Thymus (tissue), 11 donors: ENCODE measurements around the gene OTUD3. TPM values are rescaled to one million over a fixed set of nuclear protein-coding genes. Genes with fewer than 3 reads are reported as not detected.
"Not testable (repeated sequence)": the region's sequence is repeated elsewhere in the genome, so short reads cannot be mapped to it uniquely, and the experiment has no call there.

Experiments
- DNase-seq, 9 donors: peaks; one replicate each; pipeline ENCODE4 v3.0.0-alpha.2; 2013; ENCODE audit warnings: low spot score in 9 of 9, low read depth in 6 of 9, missing footprints in 1 of 9
- H3K27ac ChIP-seq, 2 donors: one replicate each; pipeline ENCODE4 v1.5.1; 2013; ENCODE audit warnings: control low read depth in 1 of 2, low read depth in 1 of 2, low read length in 1 of 2, mild to moderate bottlenecking in 1 of 2, moderate library complexity in 1 of 2
- H3K27me3 ChIP-seq, 2 donors: one replicate each; pipeline ENCODE4 v1.5.1; 2013; ENCODE audit warnings: low read length in 1 of 2; ENCODE audit not compliant: control insufficient read depth in 2 of 2, insufficient read depth in 1 of 2
- H3K36me3 ChIP-seq, 2 donors: one replicate each; pipeline ENCODE4 v1.5.1; 2013; ENCODE audit warnings: low read length in 1 of 2, mild to moderate bottlenecking in 1 of 2, moderate library complexity in 1 of 2; ENCODE audit not compliant: control insufficient read depth in 2 of 2, insufficient read depth in 2 of 2
- H3K4me1 ChIP-seq, 2 donors: one replicate each; pipeline ENCODE4 v1.5.1; 2013; ENCODE audit warnings: low read length in 2 of 2; ENCODE audit not compliant: control insufficient read depth in 2 of 2, insufficient read depth in 2 of 2
- H3K4me3 ChIP-seq, 2 donors: one replicate each; pipeline ENCODE4 v1.5.1; 2013; ENCODE audit warnings: low read length in 2 of 2, control low read depth in 1 of 2, mild to moderate bottlenecking in 1 of 2
- H3K9me3 ChIP-seq, 2 donors: one replicate each; pipeline ENCODE4 v1.5.1; 2013; ENCODE audit warnings: low read length in 1 of 2, mild to moderate bottlenecking in 1 of 2; ENCODE audit not compliant: control insufficient read depth in 2 of 2, insufficient read depth in 1 of 2
- WGBS: extraction: QIAGEN DNeasy Blood & Tissue Kit; methylation state at CpG from one replicate; pipeline ENCODE4 v1.1.7; 2013; 5-methylcytosine and 5-hydroxymethylcytosine counted together
- polyA plus RNA-seq: library from polyadenylated mRNA; stranded (reverse); fragments of 200-250 nt; gene quantifications from one replicate; pipeline ENCODE4 v1.2.3, GENCODE V29; 2013
- total RNA-seq: library from RNA; stranded (reverse); fragments of 120-200 nt; gene quantifications from one replicate; pipeline ENCODE4 v1.2.4, GENCODE V29; 2013
- donor health status: healthy.

The OTUD3 gene
- total and polyA plus RNA-seq, 2 donors, result 3.6 to 3.7 TPM

DNA sequence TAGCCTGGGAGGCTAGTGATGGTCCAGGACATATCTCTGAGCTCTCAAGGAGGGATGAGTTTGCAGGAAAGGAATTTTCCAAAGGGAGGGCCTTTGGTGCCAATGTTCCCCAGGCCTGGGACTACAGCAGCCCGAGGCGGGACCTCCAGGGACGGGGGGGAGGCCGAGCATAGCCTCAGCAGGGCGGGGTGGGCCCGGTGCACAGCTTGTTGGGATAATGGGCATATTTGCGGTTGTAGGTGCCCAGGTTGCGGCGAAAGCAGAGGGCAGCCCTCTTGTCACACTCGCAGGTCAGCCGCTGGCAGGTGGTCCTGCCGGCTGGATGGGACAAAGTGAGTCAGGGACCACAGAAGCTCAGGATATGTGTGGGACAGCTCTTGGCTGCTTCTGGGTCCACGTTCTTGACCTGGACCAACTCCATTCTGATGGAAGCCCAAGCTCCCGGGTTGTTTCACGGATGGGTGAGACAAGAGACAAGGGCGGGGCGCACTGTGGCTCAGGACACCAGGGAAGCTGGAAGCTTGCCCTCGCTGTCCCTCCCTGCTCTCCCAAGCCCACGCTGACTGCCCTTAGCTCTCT is 38.0 kb downstream of the OTUD3 start:
- Histone ChIP-seq H3K4me3 (no peak overlapping the region), H3K36me3 (no peaks in the 10 kb centered on the region), H3K27me3 (no peaks in the 10 kb centered on the region), H3K9me3 (no peaks in the 10 kb centered on the region), H3K27ac (no peak overlapping the region), H3K4me1 (peaks cover 0 to 3% of the 10 kb centered on the region in 2 donors)
- DNase-seq, result no peak
- WGBS, result 96% methylated on average over 19 of the region's 19 CpGs

- Histone ChIP-seq H3K4me3 (no peak overlapping the region), H3K27ac (no peak overlapping the region), H3K27me3 (no peaks in the 10 kb centered on the region), H3K36me3 (no peaks in the 10 kb centered on the region), H3K9me3 (no peaks in the 10 kb centered on the region), H3K4me1 (peaks cover 0 to 3% of the 10 kb centered on the region in 2 donors)
- no peak for DNase-seq
- WGBS, result 87% methylated on average over 13 of the region's 13 CpGs
Measured at GRCh38 chr1:19921310-19921709, 39.1 kb downstream of the OTUD3 start.

GRCh38 chr1:19922015-19922688 is 40.0 kb downstream of the OTUD3 start:
- DNase-seq, result no peak
- no peaks in the 10 kb centered on the region for H3K27me3 ChIP-seq
- H3K9me3 ChIP-seq, result no peaks in the 10 kb centered on the region
- no peaks in the 10 kb centered on the region for H3K36me3 ChIP-seq
- peaks cover 0 to 3% of the 10 kb centered on the region in 2 donors for H3K4me1 ChIP-seq
- WGBS, result 80% methylated on average over 17 of the region's 17 CpGs
- H3K27ac ChIP-seq, result no peak overlapping the region
- no peak overlapping the region for H3K4me3 ChIP-seq

DNA sequence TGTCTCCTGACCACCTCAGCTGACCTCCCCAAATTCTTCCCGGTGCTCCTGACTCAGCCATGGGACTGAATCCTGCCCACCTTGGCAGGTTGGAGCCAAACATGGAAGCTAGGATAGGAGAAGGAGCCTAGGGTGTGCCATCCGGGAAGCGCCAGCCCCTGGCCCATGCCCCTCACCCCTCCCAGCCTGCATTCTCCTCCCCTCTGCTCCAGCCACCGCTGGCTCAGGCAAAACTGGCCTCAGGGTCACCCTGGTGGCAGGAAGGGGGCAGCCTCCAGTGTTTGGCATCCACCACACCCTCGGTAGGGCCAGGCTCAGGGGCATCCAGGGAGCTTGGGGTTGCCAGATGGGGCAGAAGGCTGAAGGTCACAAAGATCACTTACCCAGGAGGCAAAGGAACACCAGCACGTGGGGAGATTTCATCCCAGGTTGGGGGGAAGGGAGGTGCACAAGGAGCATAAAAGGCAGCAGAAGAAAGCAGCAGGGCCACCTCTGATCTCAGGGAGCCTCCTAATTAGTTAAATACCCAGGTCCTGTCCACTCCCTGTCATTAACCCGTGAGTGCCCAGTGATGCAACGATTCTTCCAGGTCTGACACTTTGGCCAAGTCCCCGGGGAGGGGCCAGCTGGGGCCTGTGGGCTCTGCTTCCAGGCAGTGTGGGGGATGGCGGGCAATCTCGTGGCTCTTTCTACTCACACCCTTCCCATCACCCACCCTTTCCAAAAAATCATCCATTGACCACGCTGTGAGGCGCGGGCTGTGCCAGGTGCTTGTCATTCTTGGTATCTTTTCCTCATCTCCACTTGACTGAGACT is 41.1 kb downstream of the OTUD3 start, which contains the start of gene PLA2G2E:
TSS of gene PLA2G2E (minus strand) at position 481 of the 816 bp plus-strand sequence. CDS start at position 423, 58 bp downstream.
- WGBS, result 78% methylated on average over 14 of the region's 14 CpGs
- DNase-seq, result no peak

GRCh38 chr1:19923953-19924346 is 41.8 kb downstream of the OTUD3 start:
- Histone ChIP-seq H3K9me3 (no peaks in the 10 kb centered on the region), H3K27me3 (no peaks in the 10 kb centered on the region), H3K27ac (no peak overlapping the region), H3K36me3 (no peaks in the 10 kb centered on the region), H3K4me1 (peaks cover 0 to 3% of the 10 kb centered on the region in 2 donors), H3K4me3 (no peak overlapping the region)
- DNase-seq, result no peak
- 91% methylated on average over 13 of the region's 13 CpGs for WGBS

More for the DNA sequence above, 41.1 kb downstream of the OTUD3 start, which contains the start of gene PLA2G2E:
- H3K36me3 ChIP-seq, result no peaks in the 10 kb centered on the region
- peaks cover 0 to 3% of the 10 kb centered on the region in 2 donors for H3K4me1 ChIP-seq
- no peaks in the 10 kb centered on the region for H3K27me3 ChIP-seq
- no peak within 1 kb of the TSS for H3K27ac ChIP-seq
- H3K9me3 ChIP-seq, result no peaks in the 10 kb centered on the region
- no peak within 1 kb of the TSS for H3K4me3 ChIP-seq

DNA sequence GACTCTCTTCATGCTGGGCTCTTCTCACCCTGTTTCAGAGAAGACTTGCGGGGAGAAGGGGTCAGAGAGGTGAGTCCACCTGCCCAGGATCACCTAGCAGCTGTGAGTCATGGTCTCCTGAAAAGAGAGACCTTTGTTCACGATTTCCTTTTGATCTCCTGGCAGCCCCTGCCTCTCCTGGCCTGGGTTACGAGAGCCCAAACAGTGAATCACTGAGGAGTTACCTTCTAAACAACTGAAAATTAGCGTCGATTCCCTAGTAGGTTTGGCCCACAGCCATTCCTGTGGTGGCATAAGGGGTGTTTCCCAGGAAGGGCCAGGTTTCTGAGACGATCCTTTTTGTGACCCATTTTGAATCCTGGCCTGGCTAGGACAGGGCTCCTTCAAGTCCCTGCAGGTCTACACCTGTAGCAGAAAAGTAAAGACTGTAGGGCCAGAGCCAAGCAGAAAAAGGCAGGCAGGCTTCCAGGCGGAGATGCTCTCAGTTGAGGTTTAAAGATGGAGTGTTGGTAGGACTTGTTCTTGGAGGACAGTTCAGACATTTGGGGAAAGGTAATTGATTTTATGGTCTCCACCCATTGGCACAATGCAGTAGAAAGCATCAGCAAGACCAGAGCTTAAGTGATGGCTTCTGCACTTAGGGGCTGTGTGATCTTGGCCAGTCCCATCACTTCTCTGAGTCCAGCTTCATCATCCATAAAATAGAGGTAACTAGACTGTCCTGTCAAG is 43.3 kb downstream of the OTUD3 start:
- no peaks in the 10 kb centered on the region for H3K27me3 ChIP-seq
- H3K36me3 ChIP-seq, result no peaks in the 10 kb centered on the region
- H3K4me3 ChIP-seq, result no peak overlapping the region
- peaks cover 0 to 3% of the 10 kb centered on the region in 2 donors for H3K4me1 ChIP-seq
- no peaks in the 10 kb centered on the region for H3K9me3 ChIP-seq
- DNase-seq, result no peak
- H3K27ac ChIP-seq, result no peak overlapping the region
- 90% methylated on average over 7 of the region's 7 CpGs for WGBS

DNA sequence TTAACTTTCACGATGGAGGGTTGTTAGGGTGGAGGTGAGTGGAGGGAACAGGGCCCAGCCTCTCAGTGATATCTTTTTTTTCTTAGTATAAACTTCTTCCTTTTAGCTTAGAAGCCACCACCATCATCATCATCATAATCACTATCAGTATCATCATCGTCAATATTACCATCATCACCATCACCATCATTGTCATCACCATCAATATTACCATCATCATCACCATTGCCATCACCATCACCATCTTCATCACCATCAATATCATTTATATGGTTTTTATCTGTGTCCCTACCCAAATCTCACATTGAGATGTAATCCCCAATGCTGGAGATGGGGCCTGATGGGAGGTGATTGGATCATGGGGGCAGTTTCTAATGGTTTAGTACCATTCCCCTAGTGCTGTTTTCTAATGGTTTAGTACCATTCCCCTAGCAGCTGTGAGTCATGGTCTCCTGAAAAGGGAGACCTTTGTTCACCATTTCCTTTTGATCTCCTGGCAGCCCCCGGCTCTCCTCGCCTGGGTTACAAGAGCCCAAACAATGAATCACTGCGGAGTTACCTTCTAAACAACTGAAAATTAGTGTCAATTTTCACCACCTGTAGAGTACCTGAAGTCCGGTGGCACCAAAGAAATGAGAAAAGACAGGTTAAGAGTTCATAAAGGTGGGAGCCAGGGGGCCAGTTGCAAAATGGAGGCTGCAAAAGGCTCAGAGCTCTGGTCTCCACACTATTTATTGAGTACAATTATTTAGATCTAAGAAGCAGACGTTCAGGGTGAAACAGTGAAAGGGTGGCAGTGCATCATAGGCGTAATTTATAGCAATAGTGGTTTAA is 44.3 kb downstream of the OTUD3 start:
- DNase-seq, result no peak
- Histone ChIP-seq H3K4me1 (no peaks in the 10 kb centered on the region), H3K4me3 (no peak overlapping the region), H3K27me3 (no peaks in the 10 kb centered on the region), H3K9me3 (peaks cover 0 to 3% of the 10 kb centered on the region in 2 donors), H3K36me3 (no peaks in the 10 kb centered on the region), H3K27ac (no peak overlapping the region)
- WGBS, result 83% methylated on average over 8 of the region's 8 CpGs

GRCh38 chr1:19927130-19927421 is 44.9 kb downstream of the OTUD3 start:
- DNase-seq, H3K27me3 ChIP-seq, H3K36me3 ChIP-seq, H3K27ac ChIP-seq, H3K9me3 ChIP-seq, H3K4me3 ChIP-seq, H3K4me1 ChIP-seq: not testable (repeated sequence)
- 84% methylated on average over 3 of the region's 3 CpGs for WGBS
